ENCODE measurements around the gene GNE.
"Not testable (repeated sequence)": the region's sequence is repeated elsewhere in the genome, so short reads cannot be mapped to it uniquely, and the experiment has no call there.

Gene GNE

DNA sequence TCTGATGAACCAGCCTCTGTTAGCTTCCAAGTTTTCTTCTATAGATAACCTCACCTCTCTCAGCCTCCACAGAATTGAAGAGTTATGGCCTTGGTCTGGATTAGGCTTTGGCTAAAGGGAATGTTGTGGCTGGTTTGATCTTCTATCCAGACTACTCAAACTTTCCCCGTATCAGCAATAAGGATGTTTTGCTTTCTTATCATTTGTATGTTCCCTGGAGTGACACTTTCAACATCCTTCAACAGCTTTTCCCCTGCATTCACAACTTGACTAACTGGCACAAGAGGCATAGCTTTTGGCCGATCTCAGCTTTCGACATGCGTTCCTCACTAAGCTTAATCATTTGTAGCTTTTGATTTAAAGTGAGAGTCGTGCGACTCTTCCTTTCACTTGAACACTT, 28.1 kb upstream of the GNE start:
- H3K4me3 Mint-ChIP-seq, result no peak overlapping the region
- intact Hi-C loops (cut with micrococcal nuclease), result no loop called here
- no peaks in the 10 kb centered on the region for H3K4me1 Mint-ChIP-seq (ENCODE audit: low read depth)
- H3K27ac Mint-ChIP-seq, result no peak overlapping the region
- H3K36me3 Mint-ChIP-seq (ENCODE audit: low read depth), result no peaks in the 10 kb centered on the region
- no peaks in the 10 kb centered on the region for H3K27me3 Mint-ChIP-seq
- no peaks in the 10 kb centered on the region for H3K9me3 Mint-ChIP-seq

DNA sequence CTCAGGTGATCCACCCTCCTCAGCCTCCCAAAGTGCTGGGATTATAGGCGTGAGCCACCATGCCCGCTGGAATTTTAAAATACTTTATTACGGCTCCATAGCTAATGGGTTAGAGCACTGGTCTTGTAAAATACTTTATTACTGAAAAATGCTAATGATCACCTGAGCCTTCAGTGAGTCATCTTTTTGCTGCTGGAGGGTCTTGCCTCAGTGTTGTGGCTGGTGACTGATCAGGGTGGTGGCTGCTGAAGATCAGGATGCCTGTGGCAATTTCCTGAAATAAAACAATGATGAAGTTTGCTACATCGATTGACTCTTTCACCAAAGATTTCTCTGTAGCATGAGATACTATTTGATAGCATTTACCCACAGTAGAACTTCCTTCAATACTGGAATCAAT, 26.0 kb upstream of the GNE start:
- H3K4me3 Mint-ChIP-seq, result no peak overlapping the region
- intact Hi-C loops (cut with micrococcal nuclease), result no loop called here
- H3K27me3 Mint-ChIP-seq, result no peaks in the 10 kb centered on the region
- H3K27ac Mint-ChIP-seq, result no peak overlapping the region
- no peaks in the 10 kb centered on the region for H3K4me1 Mint-ChIP-seq (ENCODE audit: low read depth)
- no peaks in the 10 kb centered on the region for H3K36me3 Mint-ChIP-seq (ENCODE audit: low read depth)
- H3K9me3 Mint-ChIP-seq, result no peaks in the 10 kb centered on the region

DNA sequence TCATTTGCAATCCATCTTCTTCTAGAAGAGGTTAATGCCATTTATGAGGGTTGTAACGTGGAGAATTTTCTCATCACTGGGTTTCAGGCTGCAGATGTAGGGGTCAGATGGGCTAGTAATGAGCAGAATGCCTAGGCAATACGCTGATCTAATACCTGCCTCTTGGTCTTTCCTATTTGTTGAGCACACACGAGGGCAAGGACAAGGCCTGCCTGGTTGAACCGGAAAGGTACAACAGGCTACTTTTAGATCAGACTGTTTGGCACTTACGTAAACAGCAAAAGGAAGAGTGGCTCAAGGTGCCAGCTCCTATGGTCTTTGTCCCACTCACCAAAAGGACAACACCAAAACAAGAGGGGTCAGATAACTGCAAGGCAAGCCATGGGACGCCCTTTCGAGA, 24.0 kb upstream of the GNE start:
- no peak overlapping the region for H3K4me3 Mint-ChIP-seq
- H3K27me3 Mint-ChIP-seq, result no peaks in the 10 kb centered on the region
- intact Hi-C loops (cut with micrococcal nuclease), result no loop called here
- H3K27ac Mint-ChIP-seq, result no peak overlapping the region
- peaks cover 7% of the 10 kb centered on the region for H3K4me1 Mint-ChIP-seq (ENCODE audit: low read depth)
- no peaks in the 10 kb centered on the region for H3K36me3 Mint-ChIP-seq (ENCODE audit: low read depth)
- no peaks in the 10 kb centered on the region for H3K9me3 Mint-ChIP-seq

DNA sequence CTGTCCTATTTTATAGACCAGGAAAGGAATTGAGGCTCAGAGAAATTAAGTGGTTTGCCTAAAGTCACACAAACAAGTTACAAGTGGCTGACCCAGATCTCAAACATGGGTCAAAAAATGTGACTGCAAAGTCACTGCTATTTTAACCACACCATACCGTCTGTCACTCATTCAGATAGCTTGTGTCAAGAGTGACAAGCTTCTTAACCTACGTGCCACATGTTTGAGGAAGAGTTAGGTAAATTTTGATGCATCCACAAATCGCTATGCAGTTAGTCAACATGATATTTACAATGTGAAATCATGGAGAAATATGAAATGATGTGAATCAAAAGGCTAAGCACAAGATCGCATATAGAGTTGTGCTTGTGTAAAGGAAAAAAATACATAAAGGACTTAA, 22.7 kb upstream of the GNE start:
- Mint-ChIP-seq H3K27me3 (no peaks in the 10 kb centered on the region), H3K27ac (no peak overlapping the region), H3K4me3 (no peak overlapping the region), H3K9me3 (no peaks in the 10 kb centered on the region), H3K4me1 (ENCODE audit: low read depth) (peaks cover 16% of the 10 kb centered on the region), H3K36me3 (ENCODE audit: low read depth) (no peaks in the 10 kb centered on the region)
- intact Hi-C loops (cut with micrococcal nuclease), result no loop called here

DNA sequence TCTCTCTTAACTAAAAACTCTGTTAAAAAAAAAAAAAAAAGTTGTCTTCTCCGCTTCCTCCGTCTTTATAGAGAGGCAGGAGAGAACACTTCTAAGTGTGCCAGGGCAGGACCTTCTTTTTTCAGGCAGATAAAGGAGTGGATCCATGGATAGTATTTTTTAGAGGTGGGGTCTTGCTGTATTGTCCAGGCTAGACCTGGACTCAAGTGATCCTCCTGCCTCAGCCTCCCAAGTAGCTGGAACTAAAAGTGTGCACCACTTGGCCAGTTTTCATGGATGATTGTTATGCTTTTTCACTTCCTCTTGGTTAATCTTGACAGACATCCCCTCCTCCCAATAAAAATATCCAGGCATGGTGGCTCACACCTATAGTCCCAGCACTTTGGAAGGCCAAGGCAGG, 20.0 kb upstream of the GNE start:
- Mint-ChIP-seq H3K4me1 (ENCODE audit: low read depth) (peaks cover 16% of the 10 kb centered on the region), H3K27me3 (no peaks in the 10 kb centered on the region), H3K27ac (no peak overlapping the region), H3K36me3 (ENCODE audit: low read depth) (no peaks in the 10 kb centered on the region), H3K4me3 (no peak overlapping the region), H3K9me3 (no peaks in the 10 kb centered on the region)
- intact Hi-C loops (cut with micrococcal nuclease), result no loop called here

DNA sequence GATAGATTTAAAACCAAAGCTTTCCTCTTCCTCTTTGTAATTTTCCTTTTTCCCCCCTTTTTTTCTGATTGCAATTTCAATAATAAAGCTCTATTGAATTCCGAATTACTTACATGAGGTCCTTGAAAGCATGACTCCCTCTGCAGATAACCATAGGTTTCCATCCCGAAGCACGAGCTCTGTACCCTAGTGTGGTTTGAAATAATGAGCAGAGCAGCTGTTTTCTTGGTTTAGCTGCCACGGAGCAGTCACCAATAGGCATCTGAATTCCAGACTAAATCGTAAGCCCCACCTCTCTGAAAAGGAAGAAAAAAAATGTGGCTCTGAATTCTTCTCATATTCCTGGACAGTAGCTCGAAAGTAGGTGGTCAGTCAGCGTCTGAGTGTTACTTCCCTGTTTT, 18.5 kb upstream of the GNE start:
- intact Hi-C loops (cut with micrococcal nuclease), result no loop called here
- Mint-ChIP-seq H3K4me3 (peak overlapping the region; percentile 11), H3K27ac (no peak overlapping the region), H3K36me3 (ENCODE audit: low read depth) (no peaks in the 10 kb centered on the region), H3K9me3 (no peaks in the 10 kb centered on the region), H3K4me1 (ENCODE audit: low read depth) (peaks cover 16% of the 10 kb centered on the region), H3K27me3 (no peaks in the 10 kb centered on the region)

DNA sequence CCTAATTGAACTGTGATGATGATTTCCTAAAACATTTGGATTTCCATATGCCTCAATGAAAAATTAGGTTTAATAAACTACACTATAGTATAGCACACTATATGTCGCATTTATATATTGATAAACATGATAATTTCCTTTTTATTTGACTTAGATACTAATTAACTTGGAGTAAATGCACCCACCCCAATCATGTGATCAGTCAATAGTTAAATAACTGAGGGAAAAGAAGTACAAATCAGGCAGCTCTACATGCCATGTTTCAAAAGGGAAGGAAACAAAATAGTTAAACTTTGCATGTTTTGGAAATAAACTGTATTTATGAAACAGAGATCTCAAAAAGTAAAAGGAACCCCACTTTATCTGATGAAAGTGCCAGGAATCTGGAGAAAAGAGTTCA, 18.0 kb upstream of the GNE start:
- Mint-ChIP-seq H3K4me1 (ENCODE audit: low read depth) (peaks cover 16% of the 10 kb centered on the region), H3K4me3 (no peak overlapping the region), H3K27ac (no peak overlapping the region), H3K27me3 (no peaks in the 10 kb centered on the region), H3K36me3 (ENCODE audit: low read depth) (no peaks in the 10 kb centered on the region), H3K9me3 (no peaks in the 10 kb centered on the region)
- intact Hi-C loops (cut with micrococcal nuclease), result no loop called here

DNA sequence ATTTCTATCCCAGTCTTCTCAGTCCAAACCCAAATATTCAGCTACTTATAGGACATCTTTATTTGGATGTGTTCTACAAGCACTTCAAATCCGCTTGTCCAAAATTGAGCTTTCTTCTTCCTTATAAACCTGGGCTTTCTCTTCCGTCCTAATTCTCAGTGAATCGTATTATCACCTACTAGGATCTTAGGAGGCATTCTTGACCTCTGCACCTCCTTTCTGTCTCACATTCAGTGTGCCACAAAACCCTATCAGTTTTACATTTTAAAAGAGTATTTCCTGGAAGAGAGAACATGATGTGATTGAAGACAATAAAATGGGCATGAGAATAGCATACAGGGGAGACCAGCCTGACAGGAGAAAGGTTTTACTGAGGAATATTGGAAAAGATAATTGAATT, 16.8 kb upstream of the GNE start:
- intact Hi-C loops (cut with micrococcal nuclease), result no loop called here
- Mint-ChIP-seq H3K4me3 (no peak overlapping the region), H3K27ac (no peak overlapping the region), H3K9me3 (no peaks in the 10 kb centered on the region), H3K4me1 (ENCODE audit: low read depth) (peaks cover 16% of the 10 kb centered on the region), H3K36me3 (ENCODE audit: low read depth) (no peaks in the 10 kb centered on the region), H3K27me3 (no peaks in the 10 kb centered on the region)

DNA sequence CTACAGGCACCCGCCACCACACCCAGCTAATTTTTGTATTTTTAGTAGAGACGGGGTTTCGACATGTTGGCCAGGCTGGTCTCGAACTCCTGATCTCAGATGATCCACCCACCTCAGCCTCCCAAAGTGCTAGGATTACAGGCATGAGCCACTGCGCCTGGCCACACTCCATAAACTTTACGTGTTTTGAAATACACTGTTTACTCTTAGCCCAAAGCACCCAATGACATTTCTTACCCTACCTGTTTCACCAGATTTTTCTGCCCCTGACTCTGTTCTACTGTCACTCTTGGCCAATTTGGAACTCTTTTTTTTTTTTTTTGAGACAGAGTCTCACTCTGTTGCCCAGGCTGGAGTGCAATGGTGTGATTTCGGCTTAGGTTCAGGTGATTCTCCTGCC, 15.1 kb upstream of the GNE start:
- H3K9me3 Mint-ChIP-seq; H3K4me3 Mint-ChIP-seq; H3K36me3 Mint-ChIP-seq (ENCODE audit: low read depth); intact Hi-C loops (cut with micrococcal nuclease); H3K27ac Mint-ChIP-seq; H3K27me3 Mint-ChIP-seq: not testable (repeated sequence)
- H3K4me1 Mint-ChIP-seq (ENCODE audit: low read depth), result peaks cover 13% of the 10 kb centered on the region

DNA sequence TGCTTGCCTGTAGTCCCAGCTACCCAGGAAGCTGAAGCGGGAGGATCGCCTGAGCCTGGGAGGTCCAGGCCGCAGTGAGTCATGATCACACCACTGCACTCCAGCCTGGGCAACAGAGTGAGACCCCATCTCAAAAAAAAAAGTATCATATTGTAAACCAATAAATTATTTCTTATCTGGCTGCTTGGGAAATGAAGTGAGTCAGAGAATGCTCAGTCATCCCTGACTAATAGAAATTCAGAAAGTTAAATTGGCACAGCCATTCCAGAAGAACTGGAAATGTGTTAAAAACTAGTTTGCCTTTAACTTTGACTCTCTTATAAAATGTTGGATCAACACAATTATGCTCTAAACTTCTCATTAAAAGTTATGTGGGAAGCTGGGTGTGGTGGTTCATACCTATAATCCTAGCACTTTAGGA, 9.8 kb upstream of the GNE start:
- Mint-ChIP-seq H3K4me1 (ENCODE audit: low read depth) (no peaks in the 10 kb centered on the region), H3K36me3 (ENCODE audit: low read depth) (no peaks in the 10 kb centered on the region)
- intact Hi-C loops (cut with micrococcal nuclease), result no loop called here

DNA sequence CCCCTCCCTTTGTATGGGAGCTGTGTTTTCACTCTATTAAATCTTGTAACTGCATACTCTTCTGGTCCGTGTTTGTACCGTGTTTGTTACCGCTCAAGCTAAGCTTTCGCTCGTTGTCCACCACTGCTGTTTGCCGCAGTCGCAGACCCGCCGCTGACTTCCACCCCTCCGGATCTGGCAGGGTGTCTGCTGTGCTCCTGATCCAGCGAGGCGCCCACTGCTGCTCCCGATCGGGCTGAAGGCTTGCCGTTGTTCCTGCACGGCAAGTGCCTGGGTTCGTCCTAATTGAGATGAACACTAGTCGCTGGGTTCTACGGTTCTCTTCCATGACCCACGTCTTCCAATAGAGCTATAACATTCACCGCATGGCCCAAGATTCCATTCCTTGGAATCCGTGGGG, 6.6 kb upstream of the GNE start:
- no peak overlapping the region for H3K4me3 Mint-ChIP-seq

More for the DNA sequence above, 9.8 kb upstream of the GNE start:
- H3K27ac Mint-ChIP-seq, result no peak overlapping the region
- no peaks in the 10 kb centered on the region for H3K9me3 Mint-ChIP-seq
- no peaks in the 10 kb centered on the region for H3K27me3 Mint-ChIP-seq
- no peak overlapping the region for H3K4me3 Mint-ChIP-seq

DNA sequence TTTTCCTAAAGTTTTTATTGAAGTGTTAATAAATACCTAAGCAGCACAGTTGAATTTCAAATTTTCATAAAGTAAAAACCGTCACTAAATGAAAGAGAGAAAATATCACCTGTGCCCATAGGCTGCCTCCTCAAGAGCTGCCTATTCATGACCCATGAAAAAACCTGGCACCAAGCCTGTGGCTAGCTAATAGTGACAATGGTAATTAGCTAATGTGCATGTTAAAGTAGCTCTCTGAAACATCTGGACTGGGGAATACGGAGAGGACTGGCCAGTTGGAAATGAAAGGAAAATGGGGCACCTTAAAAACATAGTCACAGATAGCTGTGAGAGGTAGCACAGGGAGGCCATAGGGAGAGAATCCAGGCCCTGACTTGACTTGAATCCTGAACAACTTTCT, 5.4 kb upstream of the GNE start:
- Mint-ChIP-seq H3K4me1 (ENCODE audit: low read depth) (peaks cover 5% of the 10 kb centered on the region), H3K36me3 (ENCODE audit: low read depth) (peaks cover 1% of the 10 kb centered on the region), H3K27me3 (no peaks in the 10 kb centered on the region), H3K27ac (no peak overlapping the region), H3K4me3 (no peak overlapping the region), H3K9me3 (no peaks in the 10 kb centered on the region)
- intact Hi-C loops (cut with micrococcal nuclease), result no loop called here

More for the DNA sequence above, 6.6 kb upstream of the GNE start:
- H3K36me3 Mint-ChIP-seq (ENCODE audit: low read depth), result no peaks in the 10 kb centered on the region
- no peaks in the 10 kb centered on the region for H3K9me3 Mint-ChIP-seq
- no peaks in the 10 kb centered on the region for H3K4me1 Mint-ChIP-seq (ENCODE audit: low read depth)
- H3K27ac Mint-ChIP-seq, result no peak overlapping the region
- intact Hi-C loops (cut with micrococcal nuclease), result no loop called here
- H3K27me3 Mint-ChIP-seq, result no peaks in the 10 kb centered on the region

DNA sequence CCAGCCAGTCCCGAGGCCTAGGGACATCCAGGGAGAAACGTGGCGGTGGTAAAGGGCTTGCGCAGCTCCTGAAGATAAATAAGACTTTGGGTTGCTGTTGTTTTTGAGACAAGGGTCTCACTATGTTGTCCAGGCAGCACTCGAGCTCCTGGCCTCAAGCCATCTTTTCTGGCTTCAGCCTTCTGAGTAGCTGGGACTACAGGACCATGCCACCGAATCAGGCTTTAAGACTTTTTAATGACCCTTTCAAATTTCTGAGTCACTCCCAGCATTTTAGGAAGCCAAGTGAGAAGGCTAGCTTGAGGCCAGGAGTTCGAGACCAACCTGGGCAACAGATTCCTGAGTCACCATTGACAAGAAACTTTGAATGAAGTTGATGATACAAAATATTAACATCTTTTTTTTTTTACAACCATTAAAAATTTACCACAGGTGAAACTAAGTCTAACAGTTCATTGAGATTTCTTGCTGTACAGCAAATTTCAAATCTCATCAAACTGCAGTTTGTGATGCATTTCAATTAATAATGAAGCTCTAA, 817 bp upstream of the GNE start:
- Mint-ChIP-seq H3K4me1 (ENCODE audit: low read depth) (peaks cover 15% of the 10 kb centered on the region), H3K27ac (peak overlapping the region; percentile 96), H3K27me3 (no peaks in the 10 kb centered on the region), H3K36me3 (ENCODE audit: low read depth) (peaks cover 6% of the 10 kb centered on the region), H3K4me3 (peak overlapping the region; percentile 92), H3K9me3 (no peaks in the 10 kb centered on the region)
- intact Hi-C loops (cut with micrococcal nuclease), result loop anchor here (5.0 kb wide), 1 partner anchor 67 kb away; the partner anchor contains the start of gene CLTA

DNA sequence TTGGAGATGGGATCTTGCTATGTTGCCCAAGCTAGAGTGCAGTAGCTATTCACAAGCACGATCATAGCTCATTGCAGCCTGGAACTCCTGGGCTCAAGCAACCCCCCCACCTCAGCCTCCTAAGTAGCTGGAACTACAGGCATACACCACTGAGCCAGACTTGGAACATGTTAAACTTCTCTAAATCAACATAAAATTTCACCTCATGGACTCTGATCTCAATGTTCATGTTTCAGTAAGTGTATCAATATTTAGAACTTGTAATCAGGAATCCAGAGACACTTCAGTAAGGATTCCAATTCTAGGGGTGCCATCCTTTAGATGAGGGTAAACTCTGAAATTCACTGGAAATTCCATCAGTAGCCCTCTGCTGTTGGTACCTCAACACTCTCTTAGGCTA, 6.8 kb downstream of the GNE start:
- no peak overlapping the region for H3K4me3 Mint-ChIP-seq
- peaks cover 25% of the 10 kb centered on the region for H3K4me1 Mint-ChIP-seq (ENCODE audit: low read depth)
- H3K9me3 Mint-ChIP-seq, result no peaks in the 10 kb centered on the region
- no peaks in the 10 kb centered on the region for H3K27me3 Mint-ChIP-seq
- intact Hi-C loops (cut with micrococcal nuclease), result no loop called here
- no peak overlapping the region for H3K27ac Mint-ChIP-seq
- peaks cover 21% of the 10 kb centered on the region for H3K36me3 Mint-ChIP-seq (ENCODE audit: low read depth)

DNA sequence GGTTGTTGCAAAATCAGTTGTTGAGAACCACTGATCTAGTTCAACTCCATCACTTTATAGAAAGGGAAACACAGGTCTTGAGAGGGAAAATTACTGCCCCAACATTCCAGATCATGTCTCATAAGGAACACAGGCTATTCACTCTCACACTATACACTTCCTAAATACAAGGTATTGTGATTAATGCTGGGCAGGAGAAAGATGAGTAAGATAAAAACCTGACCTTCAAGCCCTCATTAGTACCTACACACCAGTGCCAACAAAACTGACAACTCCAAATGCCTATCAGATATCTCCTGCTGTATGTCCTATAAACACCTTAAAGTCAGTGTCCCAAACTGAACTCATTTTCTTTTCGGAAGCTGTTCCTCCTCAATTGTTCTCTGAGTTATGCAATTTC, 8.2 kb downstream of the GNE start:
- peak overlapping the region; percentile 55 for H3K27ac Mint-ChIP-seq
- no peaks in the 10 kb centered on the region for H3K9me3 Mint-ChIP-seq
- H3K4me3 Mint-ChIP-seq, result no peak overlapping the region
- intact Hi-C loops (cut with micrococcal nuclease), result no loop called here
- peaks cover 25% of the 10 kb centered on the region for H3K4me1 Mint-ChIP-seq (ENCODE audit: low read depth)
- H3K27me3 Mint-ChIP-seq, result no peaks in the 10 kb centered on the region
- H3K36me3 Mint-ChIP-seq (ENCODE audit: low read depth), result peaks cover 32% of the 10 kb centered on the region
